GM19395 (cell line): ENCODE data around the gene DENND1B.
"Not testable (repeated sequence)": the region's sequence is repeated elsewhere in the genome, so short reads cannot be mapped to it uniquely, and the experiment has no call there.

Experiments
- ATAC-seq: cut with Tn5 transposase; IDR thresholded peaks from one replicate; pipeline ENCODE4 v1.9.1; 2021; ENCODE audit warnings: mild to moderate bottlenecking, moderate library complexity; ENCODE audit not compliant: unreplicated experiment

DENND1B gene

GRCh38 chr1:197577580-197577979 lies 197.7 kb downstream of the DENND1B start:
- no peak for ATAC-seq

GRCh38 chr1:197575531-197575930 lies 199.7 kb downstream of the DENND1B start:
- not testable (repeated sequence) for ATAC-seq

GRCh38 chr1:197572169-197572568 lies 203.1 kb downstream of the DENND1B start:
- ATAC-seq: no peak

GRCh38 chr1:197567442-197567841 lies 207.8 kb downstream of the DENND1B start:
- no peak for ATAC-seq

GRCh38 chr1:197561041-197561440 lies 214.2 kb downstream of the DENND1B start:
- ATAC-seq: no peak

GRCh38 chr1:197559655-197560054 lies 215.6 kb downstream of the DENND1B start:
- ATAC-seq: no peak

GRCh38 chr1:197559244-197559643 lies 216.0 kb downstream of the DENND1B start:
- ATAC-seq: no peak

GRCh38 chr1:197557302-197557701 lies 218.0 kb downstream of the DENND1B start:
- ATAC-seq: no peak

- no peak for ATAC-seq
Observed at GRCh38 chr1:197553281-197553680, 222.0 kb downstream of the DENND1B start.

GRCh38 chr1:197546989-197547388 lies 228.3 kb downstream of the DENND1B start:
- no peak for ATAC-seq

- ATAC-seq: no peak
Observed at GRCh38 chr1:197544553-197544952, 230.7 kb downstream of the DENND1B start.

- no peak for ATAC-seq
Observed at GRCh38 chr1:197544130-197544529, 231.2 kb downstream of the DENND1B start.

- no peak for ATAC-seq
Observed at GRCh38 chr1:197541411-197541810, 233.9 kb downstream of the DENND1B start.

GRCh38 chr1:197526736-197527371 lies 248.4 kb downstream of the DENND1B start:
- ATAC-seq: peak; percentile 65

- ATAC-seq: peak; percentile 83
Observed at GRCh38 chr1:197521118-197521739, 254.1 kb downstream of the DENND1B start.

GRCh38 chr1:197519741-197520334 lies 255.4 kb downstream of the DENND1B start:
- ATAC-seq: no peak

GRCh38 chr1:197515421-197515820 lies 259.9 kb downstream of the DENND1B start:
- ATAC-seq: no peak

- no peak for ATAC-seq
Observed at GRCh38 chr1:197510691-197511378, 264.4 kb downstream of the DENND1B start.

GRCh38 chr1:197496722-197497121 lies 278.6 kb downstream of the DENND1B start:
- no peak for ATAC-seq

- not testable (repeated sequence) for ATAC-seq
Observed at GRCh38 chr1:197491505-197491904, 283.8 kb downstream of the DENND1B start.

GRCh38 chr1:197486946-197487345 lies 288.3 kb downstream of the DENND1B start:
- no peak for ATAC-seq

GRCh38 chr1:197485790-197486189 lies 289.5 kb downstream of the DENND1B start:
- no peak for ATAC-seq
